Vagina (tissue), 2 donors: Measurements from ENCODE around the gene ZFYVE21.

Source experiments
- CTCF ChIP-seq, 3 experiments: fragments of 450-650 bp in 2 of 3; fragments of 200-600 bp in 1 of 3; sonication (generic) in 1 of 3; IDR thresholded peaks; one replicate each; pipeline ENCODE4 v1.5.1; 2017 to 2019; ENCODE audit warnings: antibody characterized with exemption in 3 of 3, mild to moderate bottlenecking in 2 of 3, moderate library complexity in 2 of 3
- POLR2A ChIP-seq, 2 donors: fragments of 450-650 bp; IDR thresholded peaks; one replicate each; pipeline ENCODE4 v1.6.1; 2017; ENCODE audit warnings: antibody characterized with exemption in 2 of 2, mild to moderate bottlenecking in 2 of 2, moderate library complexity in 2 of 2
- POLR2AphosphoS5 ChIP-seq, 2 donors: sonication (generic); formaldehyde crosslinking; IDR thresholded peaks; one replicate each; pipeline ENCODE4 v1.9.0; 2017; ENCODE audit warnings: antibody characterized with exemption in 2 of 2, mild to moderate bottlenecking in 2 of 2, low read depth in 1 of 2; ENCODE audit not compliant: insufficient read depth in 1 of 2

- TF ChIP-seq CTCF (IDR thresholded peaks at IDR 0.05) = no peak
- TF ChIP-seq POLR2A (IDR thresholded peaks at IDR 0.05) = no peak
- TF ChIP-seq POLR2AphosphoS5 (IDR thresholded peaks at IDR 0.05; ENCODE audit: insufficient read depth in 1 of 2, low read depth in 1 of 2) = no peak
These were observed 31.1 kb upstream of the ZFYVE21 start for GRCh38 chr14:103684471-103684870.
